Globus pallidus (tissue), 1 donor: Measurements from ENCODE around the gene PLXDC1.
"Not testable (repeated sequence)": the region's sequence is repeated elsewhere in the genome, so short reads cannot be mapped to it uniquely, and the experiment has no call there.

ENCODE experiments used
- DNase-seq: peaks from one replicate; pipeline ENCODE4 v3.0.0-alpha.2; 2015; ENCODE audit warnings: low spot score

Gene PLXDC1

GRCh38 chr17:39062846-39063680, 88.4 kb downstream of the PLXDC1 start:
- DNase-seq: no peak

GRCh38 chr17:39058524-39058923, 92.9 kb downstream of the PLXDC1 start:
- no peak for DNase-seq

- DNase-seq: no peak
Observed at GRCh38 chr17:39057701-39058206, 93.7 kb downstream of the PLXDC1 start.

- no peak for DNase-seq
Observed at GRCh38 chr17:39054111-39054645, 97.3 kb downstream of the PLXDC1 start.

GRCh38 chr17:39052423-39052822, 99.0 kb downstream of the PLXDC1 start:
- not testable (repeated sequence) for DNase-seq

- DNase-seq: no peak
Observed at GRCh38 chr17:39051001-39051585, 100.3 kb downstream of the PLXDC1 start.

GRCh38 chr17:39045948-39046679, 105.3 kb downstream of the PLXDC1 start:
- no peak for DNase-seq

- DNase-seq: no peak
Observed at GRCh38 chr17:39036009-39036408, 115.4 kb downstream of the PLXDC1 start.

DNA sequence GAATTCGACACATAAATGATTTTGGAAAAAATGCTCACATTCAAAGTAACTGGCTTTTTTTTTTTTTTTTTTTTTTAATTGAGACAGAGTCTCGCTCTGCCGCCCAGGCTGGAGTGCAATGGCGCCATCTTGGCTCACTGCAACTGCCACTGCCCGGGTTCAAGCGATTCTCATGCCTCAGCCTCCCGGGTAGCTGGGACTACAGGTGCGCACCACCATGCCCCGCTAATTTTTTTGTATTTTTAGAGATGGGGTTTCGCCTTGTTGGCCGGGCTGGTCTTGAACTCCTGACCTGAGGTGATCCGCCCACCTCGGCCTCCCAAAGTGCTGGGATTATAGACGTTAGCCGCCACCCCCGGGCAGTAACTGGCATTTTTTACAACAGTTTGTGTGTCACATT, 115.9 kb downstream of the PLXDC1 start:
- DNase-seq: not testable (repeated sequence)

DNA sequence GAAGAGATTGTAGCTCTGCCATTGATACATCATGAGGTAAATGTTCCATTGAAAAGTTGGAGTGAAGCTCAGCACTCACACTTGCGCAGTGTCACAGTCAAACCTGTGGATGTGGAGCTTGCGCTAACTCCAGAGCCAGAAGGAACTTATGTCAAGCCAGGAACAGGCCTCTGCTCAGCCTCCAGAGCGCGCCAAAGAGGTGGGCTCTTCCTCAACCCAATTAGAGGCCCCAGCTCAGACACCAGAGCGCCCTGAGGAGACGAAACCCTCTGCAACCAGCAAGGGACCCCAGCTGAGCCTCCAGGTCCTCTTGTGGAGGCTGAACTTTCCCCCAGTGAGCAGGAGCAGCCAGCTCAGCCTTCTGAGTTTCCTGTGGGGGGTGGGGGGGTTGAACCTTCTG, 122.7 kb downstream of the PLXDC1 start:
- no peak for DNase-seq

DNA sequence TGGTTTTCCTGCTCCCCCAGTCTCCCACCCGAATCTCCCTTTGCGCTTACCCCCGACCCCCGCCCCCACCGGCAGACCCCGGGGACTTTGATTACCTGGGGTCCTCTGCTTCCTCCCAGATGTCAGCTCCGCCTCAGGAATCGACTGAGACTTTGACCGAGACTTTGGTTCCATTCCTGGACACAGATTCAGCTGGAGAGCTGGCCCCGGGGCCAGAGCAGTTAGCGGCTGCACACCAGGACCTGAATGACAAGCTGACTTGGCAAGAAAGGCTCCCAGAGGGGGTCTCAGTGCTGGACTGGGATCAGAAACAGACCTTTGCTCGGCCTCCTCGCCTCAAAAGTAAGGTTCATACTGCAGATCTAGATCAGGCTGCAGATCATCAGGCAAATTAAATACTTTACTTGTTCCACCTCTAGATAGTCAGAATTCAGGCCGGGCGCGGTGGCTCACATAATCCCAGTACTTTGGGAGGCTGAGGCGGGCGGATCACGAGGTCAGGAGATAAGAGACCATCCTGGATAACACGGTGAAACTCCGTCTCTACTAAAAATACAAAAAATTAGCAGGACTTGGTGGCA, 123.9 kb downstream of the PLXDC1 start:
- DNase-seq: no peak

- no peak for DNase-seq
Observed at GRCh38 chr17:39026980-39027451, 124.4 kb downstream of the PLXDC1 start.

DNA sequence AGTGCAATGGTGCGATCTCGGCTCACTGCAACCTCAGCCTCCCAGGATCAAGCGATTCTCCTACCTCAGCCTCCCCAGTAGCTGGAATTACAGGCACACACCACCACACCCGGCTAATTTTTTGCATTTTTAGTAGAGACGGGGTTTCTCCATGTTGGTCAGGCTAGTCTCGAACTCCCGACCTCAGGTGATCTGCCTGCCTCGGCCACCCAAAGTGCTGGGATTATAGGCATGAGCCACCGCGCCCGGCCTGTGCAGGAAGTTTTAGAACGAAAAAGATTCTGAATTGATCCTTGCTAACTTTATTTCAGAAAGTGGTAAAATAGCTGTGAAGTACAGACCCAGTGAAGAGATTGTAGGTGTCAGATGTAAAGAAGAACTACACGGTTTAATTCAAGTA, 125.1 kb downstream of the PLXDC1 start:
- DNase-seq: not testable (repeated sequence)

- DNase-seq: no peak
Observed at GRCh38 chr17:39022924-39023323, 128.5 kb downstream of the PLXDC1 start.

- DNase-seq: not testable (repeated sequence)
Observed at GRCh38 chr17:39020037-39020436, 131.4 kb downstream of the PLXDC1 start.

DNA sequence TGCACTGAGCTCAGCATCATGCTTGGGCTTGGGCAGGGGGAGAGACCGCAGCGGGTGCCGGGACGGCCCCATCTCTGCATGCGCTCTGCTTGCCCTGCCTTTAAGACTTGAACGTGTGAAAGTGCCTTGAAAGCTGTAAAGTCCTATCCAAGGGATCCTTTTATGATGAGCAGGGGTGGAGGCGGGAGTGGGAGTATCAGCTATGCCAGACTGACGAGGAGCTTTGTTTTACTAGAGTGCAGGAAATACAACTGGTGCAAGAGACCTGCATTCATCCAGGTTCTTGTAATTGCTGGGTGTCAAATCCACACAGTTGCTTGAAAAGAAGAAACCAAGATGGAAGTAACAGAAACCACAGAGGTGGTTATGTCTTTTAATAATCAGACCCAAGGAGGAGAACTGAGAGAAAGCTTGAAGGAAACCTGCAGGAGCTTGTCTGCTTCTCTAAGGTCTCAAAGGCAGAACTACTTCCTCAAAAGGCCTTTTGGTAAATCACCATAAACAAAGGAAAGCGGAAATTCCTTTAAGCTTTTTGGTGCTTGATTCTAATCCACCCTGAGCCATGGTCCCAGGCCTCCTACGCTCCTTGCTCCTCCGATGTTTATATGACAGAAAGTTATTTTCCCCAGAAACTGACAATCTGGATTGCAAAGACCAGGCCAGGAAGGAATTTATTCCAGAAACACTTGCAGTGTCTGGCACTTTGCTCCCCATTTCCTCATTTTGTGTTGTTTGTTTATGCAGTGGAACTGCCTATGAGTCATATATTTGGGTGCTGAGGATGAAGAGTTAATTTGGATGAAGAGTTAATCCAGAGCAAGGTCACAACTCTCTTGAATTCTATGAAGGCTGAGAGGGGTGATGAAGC, 132.9 kb downstream of the PLXDC1 start:
- DNase-seq: no peak

DNA sequence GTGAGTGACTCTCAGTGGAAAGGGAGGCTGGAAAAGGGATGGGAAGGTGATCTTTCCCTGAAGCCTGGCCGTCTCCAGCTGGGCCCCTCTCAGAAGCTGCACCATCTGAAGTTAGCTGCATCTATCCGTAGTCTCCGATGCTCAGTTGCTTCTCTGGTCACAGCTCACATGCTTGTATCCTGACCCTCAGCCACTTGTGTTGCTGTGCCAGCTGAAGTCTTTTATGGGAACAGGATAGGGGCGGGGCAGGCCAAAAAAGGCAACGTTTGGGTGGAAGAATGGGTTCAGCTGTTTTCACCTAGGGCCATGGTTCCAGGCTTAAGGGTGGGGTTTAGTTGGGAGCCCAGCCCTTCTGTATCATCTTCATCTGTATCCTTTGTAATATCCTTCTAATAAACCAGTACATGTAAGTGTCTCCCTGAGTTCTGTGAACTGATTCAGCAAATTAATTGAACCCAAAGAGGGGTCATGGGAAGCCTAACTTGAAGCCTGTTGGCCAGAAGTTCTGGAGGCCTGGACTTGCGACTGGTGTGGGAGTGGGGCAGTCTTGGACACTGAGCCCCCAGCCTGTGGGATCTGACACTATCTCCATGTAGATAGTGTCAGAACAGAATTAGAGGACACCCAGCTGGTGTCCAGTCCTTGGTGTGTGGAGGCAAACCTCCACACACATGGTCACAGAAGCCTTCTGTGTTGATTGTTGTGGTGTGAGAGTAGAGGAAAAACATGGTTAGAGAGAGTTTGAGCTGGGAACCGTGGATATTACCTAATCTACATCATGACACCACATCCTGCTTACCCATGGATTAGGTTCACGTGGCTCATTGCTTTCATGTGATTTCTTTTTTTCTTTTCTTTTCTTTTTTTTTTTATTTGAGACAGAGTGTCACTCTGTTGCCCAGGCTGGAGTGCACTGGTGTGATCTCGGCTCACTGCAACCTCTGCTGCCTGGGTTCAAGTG, 135.0 kb downstream of the PLXDC1 start:
- no peak for DNase-seq

- DNase-seq: no peak
Observed at GRCh38 chr17:39015546-39015935, 135.9 kb downstream of the PLXDC1 start.

DNA sequence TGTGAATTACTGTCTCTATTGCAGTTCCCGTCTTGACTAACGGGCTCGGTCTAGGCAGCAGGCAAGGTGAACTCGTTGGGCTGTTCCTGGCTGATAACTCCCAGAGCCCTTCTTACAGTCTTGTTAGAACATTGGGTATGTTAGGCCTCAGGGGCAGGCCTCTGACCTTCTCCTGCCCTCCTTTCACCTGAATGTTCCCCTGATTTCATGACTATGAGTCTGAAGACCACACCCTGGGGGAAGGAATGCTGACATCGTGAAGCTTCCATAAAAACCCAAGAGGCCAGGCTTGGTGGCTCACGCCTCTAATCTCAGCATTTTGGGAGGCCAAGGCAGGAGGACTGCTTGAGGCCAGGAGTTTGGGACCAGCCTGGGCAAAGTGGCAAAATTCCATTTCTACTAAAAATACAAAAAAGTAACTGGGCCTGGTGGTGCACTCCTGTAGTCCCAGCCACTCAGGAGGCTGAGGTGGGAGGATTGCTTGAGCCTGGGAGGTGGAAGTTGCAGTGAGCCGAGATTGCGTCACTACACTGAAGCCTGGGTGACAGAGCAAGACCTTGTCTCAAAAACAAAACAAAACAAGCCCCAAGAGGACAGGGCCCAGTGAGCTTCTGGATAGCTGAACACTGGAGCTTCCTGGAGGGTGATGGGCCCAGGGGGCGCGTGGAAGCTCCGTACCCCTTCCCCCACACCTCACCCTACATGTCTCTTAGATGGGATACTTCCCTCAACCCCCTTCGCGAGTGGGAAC, 136.5 kb downstream of the PLXDC1 start:
- DNase-seq: no peak
